SK-N-SH (cell line): ENCODE data around the gene PTOV1.

ENCODE experiments used
- EP300 ChIP-seq, 2 experiments: IDR thresholded peaks; 2 replicates each; pipeline versions ENCODE4 v1.4.0 to v1.6.1; 2012; ENCODE audit warnings: borderline replicate concordance in 1 of 2, low read depth in 1 of 2, low read length in 1 of 2
- POLR2AphosphoS5 ChIP-seq: IDR thresholded peaks from 2 replicates; pipeline ENCODE4 v1.6.1; 2012; ENCODE audit warnings: low read depth, low read length
- TF ChIP-seq, protein P1 (sequence below): fragments of 200-600 bp; sonication (generic); IDR thresholded peaks from 2 replicates; pipeline ENCODE4 v1.6.1; 2017; ENCODE audit warnings: antibody characterized with exemption, mild to moderate bottlenecking, moderate library complexity

DNA sequence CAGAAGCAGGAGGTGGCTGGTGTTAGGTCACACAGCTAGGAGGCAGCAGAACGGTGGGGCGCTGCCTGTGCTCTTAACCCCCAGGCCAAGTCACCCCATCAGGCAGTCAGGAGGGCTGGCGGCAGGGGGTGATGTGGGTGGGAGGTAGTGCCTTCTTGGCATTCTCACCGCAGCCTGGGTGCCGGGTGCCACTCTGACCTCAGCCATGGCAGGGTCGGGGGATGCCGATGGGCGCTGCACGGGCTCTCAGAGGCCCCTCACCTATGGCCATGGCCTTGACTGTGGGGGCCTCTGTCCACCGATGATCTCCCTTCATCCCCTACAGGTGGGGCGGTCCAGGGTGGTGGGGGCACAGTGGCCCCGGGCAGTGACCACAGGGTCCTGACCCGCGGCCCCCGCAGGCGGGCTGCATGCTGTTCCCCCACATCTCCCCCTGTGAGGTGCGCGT lies 5.6 kb downstream of the PTOV1 start:
- TF ChIP-seq, protein P1, sequence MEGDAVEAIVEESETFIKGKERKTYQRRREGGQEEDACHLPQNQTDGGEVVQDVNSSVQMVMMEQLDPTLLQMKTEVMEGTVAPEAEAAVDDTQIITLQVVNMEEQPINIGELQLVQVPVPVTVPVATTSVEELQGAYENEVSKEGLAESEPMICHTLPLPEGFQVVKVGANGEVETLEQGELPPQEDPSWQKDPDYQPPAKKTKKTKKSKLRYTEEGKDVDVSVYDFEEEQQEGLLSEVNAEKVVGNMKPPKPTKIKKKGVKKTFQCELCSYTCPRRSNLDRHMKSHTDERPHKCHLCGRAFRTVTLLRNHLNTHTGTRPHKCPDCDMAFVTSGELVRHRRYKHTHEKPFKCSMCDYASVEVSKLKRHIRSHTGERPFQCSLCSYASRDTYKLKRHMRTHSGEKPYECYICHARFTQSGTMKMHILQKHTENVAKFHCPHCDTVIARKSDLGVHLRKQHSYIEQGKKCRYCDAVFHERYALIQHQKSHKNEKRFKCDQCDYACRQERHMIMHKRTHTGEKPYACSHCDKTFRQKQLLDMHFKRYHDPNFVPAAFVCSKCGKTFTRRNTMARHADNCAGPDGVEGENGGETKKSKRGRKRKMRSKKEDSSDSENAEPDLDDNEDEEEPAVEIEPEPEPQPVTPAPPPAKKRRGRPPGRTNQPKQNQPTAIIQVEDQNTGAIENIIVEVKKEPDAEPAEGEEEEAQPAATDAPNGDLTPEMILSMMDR, result no peak
- TF ChIP-seq EP300 (IDR thresholded peaks at IDR 0.05; ENCODE audit: borderline replicate concordance in 1 of 2, low read depth in 1 of 2, low read length in 1 of 2) (no peak), POLR2AphosphoS5 (no peak)
